SK-N-SH treated with all-trans-retinoic acid at 6 μM for 48 hours (cell line): Measurements from ENCODE around the gene CDKN2B-AS1.
A peak's percentile ranks its signal among the peaks of the same experiment; 100 is the strongest.

Experiments
- ATAC-seq: fragments of 200-7000 bp; cut with Tn5 transposase; 3 replicates; pipeline ENCODE4 v1.9.1; 2020; ENCODE audit warnings: mild to moderate bottlenecking, moderate library complexity
- ARNTL ChIP-seq: fragments of 450-650 bp; formaldehyde crosslinking; IDR thresholded peaks from 2 replicates; pipeline ENCODE4 v1.5.0; 2020; ENCODE audit warnings: low read depth, mild to moderate bottlenecking, moderate library complexity, borderline replicate concordance
- CSDC2 ChIP-seq: fragments of 250-450 bp; sonication (Bioruptor Pico); IDR thresholded peaks from 2 replicates; pipeline ENCODE4 v1.5.0; 2020; ENCODE audit warnings: mild to moderate bottlenecking, moderate library complexity
- ESRRG ChIP-seq: fragments of 250-450 bp; sonication (Bioruptor Pico); IDR thresholded peaks from 2 replicates; pipeline ENCODE4 v1.6.1; 2021; ENCODE audit warnings: mild to moderate bottlenecking
- GLIS3 ChIP-seq: fragments of 250-450 bp; sonication (Bioruptor Pico); IDR thresholded peaks from 2 replicates; pipeline ENCODE4 v1.5.0; 2020; ENCODE audit warnings: mild to moderate bottlenecking, moderate library complexity
- ISL1 ChIP-seq: fragments of 250-450 bp; sonication (Bioruptor Pico); IDR thresholded peaks from 2 replicates; pipeline ENCODE4 v2.1.2; 2022; ENCODE audit warnings: mild to moderate bottlenecking, moderate library complexity
- PPARA ChIP-seq: fragments of 250-450 bp; sonication (Bioruptor Pico); IDR thresholded peaks from 2 replicates; pipeline ENCODE4 v1.5.0; 2020; ENCODE audit warnings: mild to moderate bottlenecking, borderline replicate concordance
- RARB ChIP-seq: fragments of 250-450 bp; sonication (Bioruptor Pico); IDR thresholded peaks from 2 replicates; pipeline ENCODE4 v1.8.0; 2021; ENCODE audit warnings: mild to moderate bottlenecking, moderate library complexity
- SNAI2 ChIP-seq: fragments of 250-450 bp; sonication (Bioruptor Pico); IDR thresholded peaks from 2 replicates; pipeline ENCODE4 v1.5.0; 2020; ENCODE audit warnings: mild to moderate bottlenecking, moderate library complexity
- TCF4 ChIP-seq: fragments of 250-450 bp; sonication (Bioruptor Pico); IDR thresholded peaks from 2 replicates; pipeline ENCODE4 v1.8.0; 2021; ENCODE audit warnings: mild to moderate bottlenecking, moderate library complexity, borderline replicate concordance
- TOX ChIP-seq: fragments of 250-450 bp; sonication (Bioruptor Pico); IDR thresholded peaks from 2 replicates; pipeline ENCODE4 v1.8.0; 2021; ENCODE audit warnings: mild to moderate bottlenecking, moderate library complexity, borderline replicate concordance
- ZC3H10 ChIP-seq: fragments of 250-450 bp; sonication (Bioruptor Pico); IDR thresholded peaks from 2 replicates; pipeline ENCODE4 v1.5.1; 2021; ENCODE audit warnings: mild to moderate bottlenecking, moderate library complexity
- ZFP3 ChIP-seq: fragments of 250-450 bp; sonication (Bioruptor Pico); IDR thresholded peaks from 2 replicates; pipeline ENCODE4 v1.5.0; 2020; ENCODE audit warnings: mild to moderate bottlenecking, moderate library complexity
- ZFP30 ChIP-seq: fragments of 450-650 bp; formaldehyde crosslinking; IDR thresholded peaks from 2 replicates; pipeline ENCODE4 v1.5.0; 2022; ENCODE audit warnings: mild to moderate bottlenecking, moderate library complexity
- ZNF565 ChIP-seq: fragments of 450-650 bp; formaldehyde crosslinking; conservative IDR thresholded peaks from 2 replicates; pipeline ENCODE4 v1.5.0; 2020; ENCODE audit warnings: low read depth, mild to moderate bottlenecking, moderate library complexity
- ZNF70 ChIP-seq: fragments of 450-650 bp; formaldehyde crosslinking; IDR thresholded peaks from 2 replicates; pipeline ENCODE4 v1.5.0; 2020; ENCODE audit warnings: mild to moderate bottlenecking, moderate library complexity
- ZNF8 ChIP-seq: fragments of 450-650 bp; formaldehyde crosslinking; IDR thresholded peaks from 2 replicates; pipeline ENCODE4 v1.5.0; 2020; ENCODE audit warnings: mild to moderate bottlenecking, moderate library complexity
- TF ChIP-seq, protein P1 (sequence below): fragments of 250-450 bp; sonication (Bioruptor Pico); IDR thresholded peaks from 2 replicates; pipeline ENCODE4 v1.5.0; 2020; ENCODE audit warnings: mild to moderate bottlenecking, moderate library complexity
- TF ChIP-seq, protein P2 (sequence below): fragments of 250-450 bp; sonication (Bioruptor Pico); IDR thresholded peaks from 2 replicates; pipeline ENCODE4 v1.5.1; 2021; ENCODE audit warnings: mild to moderate bottlenecking, moderate library complexity
- TF ChIP-seq, protein P3 (sequence below): fragments of 250-450 bp; sonication (Bioruptor Pico); IDR thresholded peaks from 2 replicates; pipeline ENCODE4 v1.5.1; 2020; ENCODE audit warnings: low read depth, mild to moderate bottlenecking, moderate library complexity
- TF ChIP-seq, protein P4 (sequence below): fragments of 250-450 bp; sonication (Bioruptor Pico); IDR thresholded peaks from 2 replicates; pipeline ENCODE4 v1.8.0; 2020; ENCODE audit warnings: mild to moderate bottlenecking, moderate library complexity, borderline replicate concordance
- TF ChIP-seq, protein P5 (sequence below): fragments of 250-450 bp; sonication (Bioruptor Pico); IDR thresholded peaks from 2 replicates; pipeline ENCODE4 v1.8.0; 2021; ENCODE audit warnings: low read depth, mild to moderate bottlenecking, moderate library complexity, borderline replicate concordance

CDKN2B-AS1 gene

DNA sequence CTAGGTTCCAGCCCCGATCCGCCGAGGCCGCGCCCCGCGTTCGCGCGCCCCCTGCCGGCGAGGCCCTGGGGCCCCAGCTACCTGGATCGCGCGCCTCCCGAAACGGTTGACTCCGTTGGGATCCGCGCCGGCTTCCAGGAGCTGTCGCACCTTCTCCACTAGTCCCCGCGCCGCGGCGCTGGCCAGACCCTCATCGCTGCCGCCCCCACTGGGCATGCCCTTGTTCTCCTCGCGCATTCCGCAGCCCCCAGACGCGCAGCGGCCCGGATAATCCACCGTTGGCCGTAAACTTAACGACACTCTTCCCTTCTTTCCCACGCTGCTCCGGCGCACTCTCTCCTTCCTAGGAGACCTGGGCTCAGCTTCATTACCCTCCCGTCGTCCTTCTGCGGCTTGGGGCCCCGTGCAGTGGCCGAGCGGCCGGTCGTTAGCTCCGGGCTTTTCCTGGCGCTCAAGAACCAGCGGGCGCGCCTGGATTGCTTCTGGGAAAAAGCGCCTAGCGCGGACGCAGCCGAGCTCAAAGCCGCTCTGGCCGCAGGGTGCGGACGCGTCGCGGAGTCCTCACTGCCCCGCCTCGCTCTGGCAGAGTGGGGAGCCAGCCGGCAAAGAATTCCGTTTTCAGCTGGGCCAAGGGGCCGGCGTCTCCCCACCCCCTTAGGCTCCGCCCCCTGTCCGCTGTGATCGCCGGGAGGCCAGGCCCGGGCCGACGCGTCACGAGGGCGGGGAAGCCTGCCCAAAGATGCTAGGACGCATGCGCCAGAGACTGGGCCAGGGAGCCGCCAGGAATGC is 14.3 kb downstream of the CDKN2B-AS1 start, which contains the start of gene CDKN2B:
TSS of gene CDKN2B (minus strand) at position 589 of the 789 bp plus-strand sequence. CDS start at position 237, 352 bp downstream.
- ATAC-seq, result peak; percentile 93
- TF ChIP-seq ZNF70 (CRISPR knock-in tag) (no peak), ZNF565 (CRISPR knock-in tag) (no peak), TOX (CRISPR knock-in tag) (no peak), ZNF8 (CRISPR knock-in tag) (no peak), ISL1 (CRISPR knock-in tag) (no peak), PPARA (CRISPR knock-in tag) (no peak), ARNTL (CRISPR knock-in tag) (no peak), CSDC2 (CRISPR knock-in tag) (no peak), RARB (CRISPR knock-in tag) (no peak), TCF4 (CRISPR knock-in tag) (no peak), ZFP30 (CRISPR knock-in tag) (no peak), ZFP3 (CRISPR knock-in tag) (no peak), ZC3H10 (CRISPR knock-in tag) (no peak)
- TF ChIP-seq, protein P1, sequence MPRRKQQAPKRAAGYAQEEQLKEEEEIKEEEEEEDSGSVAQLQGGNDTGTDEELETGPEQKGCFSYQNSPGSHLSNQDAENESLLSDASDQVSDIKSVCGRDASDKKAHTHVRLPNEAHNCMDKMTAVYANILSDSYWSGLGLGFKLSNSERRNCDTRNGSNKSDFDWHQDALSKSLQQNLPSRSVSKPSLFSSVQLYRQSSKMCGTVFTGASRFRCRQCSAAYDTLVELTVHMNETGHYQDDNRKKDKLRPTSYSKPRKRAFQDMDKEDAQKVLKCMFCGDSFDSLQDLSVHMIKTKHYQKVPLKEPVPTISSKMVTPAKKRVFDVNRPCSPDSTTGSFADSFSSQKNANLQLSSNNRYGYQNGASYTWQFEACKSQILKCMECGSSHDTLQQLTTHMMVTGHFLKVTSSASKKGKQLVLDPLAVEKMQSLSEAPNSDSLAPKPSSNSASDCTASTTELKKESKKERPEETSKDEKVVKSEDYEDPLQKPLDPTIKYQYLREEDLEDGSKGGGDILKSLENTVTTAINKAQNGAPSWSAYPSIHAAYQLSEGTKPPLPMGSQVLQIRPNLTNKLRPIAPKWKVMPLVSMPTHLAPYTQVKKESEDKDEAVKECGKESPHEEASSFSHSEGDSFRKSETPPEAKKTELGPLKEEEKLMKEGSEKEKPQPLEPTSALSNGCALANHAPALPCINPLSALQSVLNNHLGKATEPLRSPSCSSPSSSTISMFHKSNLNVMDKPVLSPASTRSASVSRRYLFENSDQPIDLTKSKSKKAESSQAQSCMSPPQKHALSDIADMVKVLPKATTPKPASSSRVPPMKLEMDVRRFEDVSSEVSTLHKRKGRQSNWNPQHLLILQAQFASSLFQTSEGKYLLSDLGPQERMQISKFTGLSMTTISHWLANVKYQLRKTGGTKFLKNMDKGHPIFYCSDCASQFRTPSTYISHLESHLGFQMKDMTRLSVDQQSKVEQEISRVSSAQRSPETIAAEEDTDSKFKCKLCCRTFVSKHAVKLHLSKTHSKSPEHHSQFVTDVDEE (CRISPR knock-in tag), result no peak
- TF ChIP-seq, protein P2, sequence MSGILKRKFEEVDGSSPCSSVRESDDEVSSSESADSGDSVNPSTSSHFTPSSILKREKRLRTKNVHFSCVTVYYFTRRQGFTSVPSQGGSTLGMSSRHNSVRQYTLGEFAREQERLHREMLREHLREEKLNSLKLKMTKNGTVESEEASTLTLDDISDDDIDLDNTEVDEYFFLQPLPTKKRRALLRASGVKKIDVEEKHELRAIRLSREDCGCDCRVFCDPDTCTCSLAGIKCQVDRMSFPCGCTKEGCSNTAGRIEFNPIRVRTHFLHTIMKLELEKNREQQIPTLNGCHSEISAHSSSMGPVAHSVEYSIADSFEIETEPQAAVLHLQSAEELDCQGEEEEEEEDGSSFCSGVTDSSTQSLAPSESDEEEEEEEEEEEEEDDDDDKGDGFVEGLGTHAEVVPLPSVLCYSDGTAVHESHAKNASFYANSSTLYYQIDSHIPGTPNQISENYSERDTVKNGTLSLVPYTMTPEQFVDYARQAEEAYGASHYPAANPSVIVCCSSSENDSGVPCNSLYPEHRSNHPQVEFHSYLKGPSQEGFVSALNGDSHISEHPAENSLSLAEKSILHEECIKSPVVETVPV, result no peak
- TF ChIP-seq, protein P3, sequence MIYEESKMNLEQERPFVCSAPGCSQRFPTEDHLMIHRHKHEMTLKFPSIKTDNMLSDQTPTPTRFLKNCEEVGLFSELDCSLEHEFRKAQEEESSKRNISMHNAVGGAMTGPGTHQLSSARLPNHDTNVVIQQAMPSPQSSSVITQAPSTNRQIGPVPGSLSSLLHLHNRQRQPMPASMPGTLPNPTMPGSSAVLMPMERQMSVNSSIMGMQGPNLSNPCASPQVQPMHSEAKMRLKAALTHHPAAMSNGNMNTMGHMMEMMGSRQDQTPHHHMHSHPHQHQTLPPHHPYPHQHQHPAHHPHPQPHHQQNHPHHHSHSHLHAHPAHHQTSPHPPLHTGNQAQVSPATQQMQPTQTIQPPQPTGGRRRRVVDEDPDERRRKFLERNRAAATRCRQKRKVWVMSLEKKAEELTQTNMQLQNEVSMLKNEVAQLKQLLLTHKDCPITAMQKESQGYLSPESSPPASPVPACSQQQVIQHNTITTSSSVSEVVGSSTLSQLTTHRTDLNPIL (CRISPR knock-in tag), result no peak
- TF ChIP-seq, protein P4, sequence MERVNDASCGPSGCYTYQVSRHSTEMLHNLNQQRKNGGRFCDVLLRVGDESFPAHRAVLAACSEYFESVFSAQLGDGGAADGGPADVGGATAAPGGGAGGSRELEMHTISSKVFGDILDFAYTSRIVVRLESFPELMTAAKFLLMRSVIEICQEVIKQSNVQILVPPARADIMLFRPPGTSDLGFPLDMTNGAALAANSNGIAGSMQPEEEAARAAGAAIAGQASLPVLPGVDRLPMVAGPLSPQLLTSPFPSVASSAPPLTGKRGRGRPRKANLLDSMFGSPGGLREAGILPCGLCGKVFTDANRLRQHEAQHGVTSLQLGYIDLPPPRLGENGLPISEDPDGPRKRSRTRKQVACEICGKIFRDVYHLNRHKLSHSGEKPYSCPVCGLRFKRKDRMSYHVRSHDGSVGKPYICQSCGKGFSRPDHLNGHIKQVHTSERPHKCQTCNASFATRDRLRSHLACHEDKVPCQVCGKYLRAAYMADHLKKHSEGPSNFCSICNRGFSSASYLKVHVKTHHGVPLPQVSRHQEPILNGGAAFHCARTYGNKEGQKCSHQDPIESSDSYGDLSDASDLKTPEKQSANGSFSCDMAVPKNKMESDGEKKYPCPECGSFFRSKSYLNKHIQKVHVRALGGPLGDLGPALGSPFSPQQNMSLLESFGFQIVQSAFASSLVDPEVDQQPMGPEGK (CRISPR knock-in tag), result no peak

DNA sequence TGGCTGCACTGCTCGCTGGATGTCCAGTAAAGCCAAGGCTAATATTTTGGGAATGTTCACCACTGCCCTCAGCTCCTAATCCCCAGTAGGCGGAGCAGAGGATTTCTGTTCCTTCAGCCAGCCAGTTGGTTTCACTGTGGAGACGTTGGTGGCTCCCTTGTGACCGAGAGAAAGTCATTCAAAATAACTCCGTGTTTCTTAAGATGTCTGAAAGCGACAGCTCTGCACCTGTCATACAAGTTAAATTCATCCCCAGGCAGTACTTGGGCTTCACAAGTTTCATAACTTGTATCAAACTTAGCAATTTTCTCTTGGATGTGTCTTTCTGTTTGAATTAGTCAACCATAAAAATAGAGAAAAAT is 14.9 kb downstream of the CDKN2B-AS1 start:
- no peak for ATAC-seq
- TF ChIP-seq RARB (CRISPR knock-in tag) (no peak), ZFP30 (CRISPR knock-in tag) (no peak), SNAI2 (CRISPR knock-in tag) (no peak), GLIS3 (CRISPR knock-in tag) (no peak), CSDC2 (CRISPR knock-in tag) (no peak), ZNF565 (CRISPR knock-in tag) (no peak), ZFP3 (CRISPR knock-in tag) (no peak), ISL1 (CRISPR knock-in tag) (no peak), ZC3H10 (CRISPR knock-in tag) (no peak), ZNF70 (CRISPR knock-in tag) (no peak), ARNTL (CRISPR knock-in tag) (no peak), TCF4 (CRISPR knock-in tag) (no peak), TOX (CRISPR knock-in tag) (no peak), ESRRG (no peak)
- TF ChIP-seq, protein P5, sequence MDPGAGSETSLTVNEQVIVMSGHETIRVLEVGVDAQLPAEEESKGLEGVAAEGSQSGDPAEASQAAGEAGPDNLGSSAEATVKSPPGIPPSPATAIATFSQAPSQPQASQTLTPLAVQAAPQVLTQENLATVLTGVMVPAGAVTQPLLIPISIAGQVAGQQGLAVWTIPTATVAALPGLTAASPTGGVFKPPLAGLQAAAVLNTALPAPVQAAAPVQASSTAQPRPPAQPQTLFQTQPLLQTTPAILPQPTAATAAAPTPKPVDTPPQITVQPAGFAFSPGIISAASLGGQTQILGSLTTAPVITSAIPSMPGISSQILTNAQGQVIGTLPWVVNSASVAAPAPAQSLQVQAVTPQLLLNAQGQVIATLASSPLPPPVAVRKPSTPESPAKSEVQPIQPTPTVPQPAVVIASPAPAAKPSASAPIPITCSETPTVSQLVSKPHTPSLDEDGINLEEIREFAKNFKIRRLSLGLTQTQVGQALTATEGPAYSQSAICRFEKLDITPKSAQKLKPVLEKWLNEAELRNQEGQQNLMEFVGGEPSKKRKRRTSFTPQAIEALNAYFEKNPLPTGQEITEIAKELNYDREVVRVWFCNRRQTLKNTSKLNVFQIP (CRISPR knock-in tag), result no peak
- TF ChIP-seq, protein P1 (CRISPR knock-in tag), result no peak
- TF ChIP-seq, protein P2, result no peak
- TF ChIP-seq, all 23 proteins: peak for 0
